Esophagus squamous epithelium (tissue), 4 donors: ENCODE results near the gene RNASE7.

Source experiments
- POLR2A ChIP-seq, 4 donors: fragments of 450-650 bp; IDR thresholded peaks; one replicate each; pipeline ENCODE4 v1.6.1; 2017; ENCODE audit warnings: antibody characterized with exemption in 4 of 4, mild to moderate bottlenecking in 4 of 4, moderate library complexity in 3 of 4
- TF ChIP-seq, protein P1 (sequence below), 6 experiments: fragments of 450-650 bp in 4 of 6; fragments of 200-600 bp in 2 of 6; sonication (generic) in 2 of 6; IDR thresholded peaks; one replicate each; pipeline ENCODE4 v1.5.1; 2016 to 2019; ENCODE audit warnings: antibody characterized with exemption in 6 of 6, mild to moderate bottlenecking in 4 of 6, moderate library complexity in 4 of 6

DNA sequence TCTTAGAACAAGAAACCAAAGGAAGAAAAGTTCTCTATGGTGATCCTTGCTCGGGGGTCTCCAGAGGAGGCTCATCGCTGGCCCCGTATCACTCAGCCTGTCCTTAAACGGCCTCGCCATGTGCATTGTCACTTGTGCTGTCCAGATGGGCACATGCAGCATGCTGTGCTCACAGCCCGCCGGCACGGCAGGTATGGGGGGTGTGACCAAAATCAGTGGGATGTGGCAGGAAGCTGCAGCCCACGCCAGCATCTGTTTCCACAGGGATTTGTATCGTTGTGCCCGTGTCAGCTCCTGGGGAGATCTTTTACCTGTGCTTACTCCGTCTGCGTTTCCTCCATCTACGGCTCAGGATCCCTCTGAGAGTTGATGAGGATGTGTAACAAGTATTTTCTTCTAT is 45.6 kb upstream of the RNASE7 start:
- TF ChIP-seq POLR2A (IDR thresholded peaks at IDR 0.05), result no peak
- TF ChIP-seq, protein P1, sequence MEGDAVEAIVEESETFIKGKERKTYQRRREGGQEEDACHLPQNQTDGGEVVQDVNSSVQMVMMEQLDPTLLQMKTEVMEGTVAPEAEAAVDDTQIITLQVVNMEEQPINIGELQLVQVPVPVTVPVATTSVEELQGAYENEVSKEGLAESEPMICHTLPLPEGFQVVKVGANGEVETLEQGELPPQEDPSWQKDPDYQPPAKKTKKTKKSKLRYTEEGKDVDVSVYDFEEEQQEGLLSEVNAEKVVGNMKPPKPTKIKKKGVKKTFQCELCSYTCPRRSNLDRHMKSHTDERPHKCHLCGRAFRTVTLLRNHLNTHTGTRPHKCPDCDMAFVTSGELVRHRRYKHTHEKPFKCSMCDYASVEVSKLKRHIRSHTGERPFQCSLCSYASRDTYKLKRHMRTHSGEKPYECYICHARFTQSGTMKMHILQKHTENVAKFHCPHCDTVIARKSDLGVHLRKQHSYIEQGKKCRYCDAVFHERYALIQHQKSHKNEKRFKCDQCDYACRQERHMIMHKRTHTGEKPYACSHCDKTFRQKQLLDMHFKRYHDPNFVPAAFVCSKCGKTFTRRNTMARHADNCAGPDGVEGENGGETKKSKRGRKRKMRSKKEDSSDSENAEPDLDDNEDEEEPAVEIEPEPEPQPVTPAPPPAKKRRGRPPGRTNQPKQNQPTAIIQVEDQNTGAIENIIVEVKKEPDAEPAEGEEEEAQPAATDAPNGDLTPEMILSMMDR (IDR thresholded peaks at IDR 0.05), result no peak
